PC-9 (cell line): ENCODE results near the gene ZNF219. TPM values are rescaled to one million over a fixed set of nuclear protein-coding genes. Genes with fewer than 3 reads are reported as not detected.

Source experiments
- BruUV-seq: library from RNA; stranded (reverse); fragments of 400-500 nt; replicated peaks from 2 replicates; lab custom pipeline; 2021; lab: Mats Ljungman, UMichigan
- CTCF ChIA-PET: fragments of 300-600 bp; sonication (Branson Sonifier 250); formaldehyde crosslinking; loops from one replicate; lab custom pipeline; 2022; ENCODE audit warnings: antibody characterized with exemption; lab: Charles Lee
- POLR2A ChIA-PET: fragments of 300-600 bp; sonication (Branson Sonifier 250); formaldehyde crosslinking; loops from one replicate; lab custom pipeline; 2022; ENCODE audit warnings: antibody characterized with exemption; ENCODE audit not compliant: unreplicated experiment; lab: Charles Lee
- DNase-seq, 2 experiments: peaks; one replicate each; pipeline versions ENCODE4 v3.0.0 to v3.0.0-alpha.2; 2015 to 2022; ENCODE audit warnings: mixed read lengths in 1 of 2
- H2AFZ ChIP-seq: fragments of 200-600 bp; sonication (generic); 2 replicates; pipeline ENCODE4 v1.8.1; 2017; ENCODE audit warnings: antibody characterized with exemption
- H3F3A ChIP-seq: fragments of 200-600 bp; sonication (generic); 2 replicates; pipeline ENCODE4 v1.8.1; 2017; ENCODE audit warnings: antibody characterized with exemption, mild to moderate bottlenecking, low read depth; ENCODE audit not compliant: insufficient read depth
- H3K27ac ChIP-seq: fragments of 200-600 bp; sonication (generic); 2 replicates; pipeline ENCODE4 v1.6.1; 2016; ENCODE audit warnings: mixed run types
- H3K27me3 ChIP-seq: fragments of 200-600 bp; sonication (generic); 2 replicates; pipeline ENCODE4 v1.6.1; 2016; ENCODE audit warnings: low read depth, mixed run types; ENCODE audit not compliant: insufficient read depth
- H3K36me3 ChIP-seq: fragments of 200-600 bp; sonication (generic); 2 replicates; pipeline ENCODE4 v1.6.1; 2016; ENCODE audit warnings: low read depth, mixed run types
- H3K4me1 ChIP-seq: fragments of 200-600 bp; sonication (generic); replicated peaks from 2 replicates; pipeline ENCODE4 v1.6.1; 2016; ENCODE audit warnings: mixed run types; ENCODE audit not compliant: insufficient read depth
- H3K4me2 ChIP-seq: fragments of 200-600 bp; sonication (generic); 2 replicates; pipeline ENCODE4 v1.6.1; 2017; ENCODE audit warnings: mixed run types
- H3K4me3 ChIP-seq: fragments of 200-600 bp; sonication (generic); 2 replicates; pipeline ENCODE4 v1.6.1; 2016; ENCODE audit warnings: mixed run types
- H3K79me2 ChIP-seq: fragments of 200-600 bp; sonication (generic); 2 replicates; pipeline ENCODE4 v1.6.1; 2017; ENCODE audit warnings: low read depth, mixed run types
- H3K9me2 ChIP-seq: fragments of 200-600 bp; sonication (generic); 2 replicates; pipeline ENCODE4 v1.8.1; 2017; ENCODE audit warnings: mild to moderate bottlenecking; ENCODE audit not compliant: insufficient read depth
- H3K9me3 ChIP-seq: fragments of 200-600 bp; sonication (generic); 2 replicates; pipeline ENCODE4 v1.8.1; 2016; ENCODE audit warnings: low read depth; ENCODE audit not compliant: insufficient read depth
- H4K20me1 ChIP-seq: fragments of 200-600 bp; sonication (generic); 2 replicates; pipeline ENCODE4 v1.8.1; 2017; ENCODE audit not compliant: insufficient read depth
- CTCF ChIP-seq: fragments of 200-600 bp; sonication (generic); conservative IDR thresholded peaks from 2 replicates; pipeline ENCODE4 v1.6.1; 2017; ENCODE audit warnings: mixed run types, antibody characterized with exemption, mild to moderate bottlenecking, moderate library complexity
- EZH2 ChIP-seq: fragments of 200-600 bp; sonication (generic); IDR thresholded peaks from 2 replicates; pipeline ENCODE4 v1.8.0; 2017; ENCODE audit warnings: antibody characterized with exemption, low read depth
- intact Hi-C: fragments of 100-400 bp; cut with micrococcal nuclease; formaldehyde crosslinking; loops from one replicate; pipeline ENCODE4 v1.10.0; 2022; ENCODE audit not compliant: unreplicated experiment
- total RNA-seq: library from RNA; stranded (reverse); gene quantifications from 2 replicates; pipeline ENCODE4 v1.2.3, GENCODE V29; 2021

Gene ZNF219
- total RNA-seq, 1 experiment from 2014 or later, result 25.3 TPM

DNA sequence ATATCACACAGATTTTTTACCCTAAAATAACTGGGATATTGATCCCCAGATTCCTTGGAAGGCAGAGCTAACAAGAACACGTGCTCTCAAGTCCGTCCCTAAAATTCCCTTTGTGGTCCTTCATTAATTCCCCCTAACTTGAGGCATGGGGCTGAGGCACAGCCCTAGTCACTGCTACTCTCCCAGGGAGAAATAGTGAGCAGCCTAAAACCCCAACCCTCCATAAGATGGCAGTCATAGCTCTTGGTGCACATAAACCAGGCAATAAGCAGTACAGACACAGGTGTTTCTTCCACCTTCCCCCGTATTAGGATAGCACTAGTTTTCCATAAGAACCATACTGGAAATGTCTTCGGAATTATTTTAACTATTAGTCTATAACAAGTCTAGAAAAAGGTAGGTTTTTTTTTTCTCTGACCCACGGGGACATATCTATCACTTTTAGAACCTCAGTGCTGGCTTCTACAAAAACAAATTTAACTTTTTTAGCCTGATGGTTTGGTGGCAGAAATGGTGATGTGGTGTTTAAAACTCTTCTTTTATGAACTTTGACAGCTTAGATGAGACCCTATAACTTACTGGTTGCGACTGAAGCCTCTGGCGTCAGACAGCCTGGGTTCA is 31.5 kb downstream of the ZNF219 start:
- ChIA-PET POLR2A (interaction anchor here (0.6 kb wide), 1 partner anchor 264 kb away, joined by 3 read pairs; the partner anchor contains the start of gene RNASE1), CTCF (interaction anchor here (0.7 to 2.2 kb wide), 3 partner anchors 38 to 853 kb away, joined by 4 to 19 read pairs (median 5); no protein-coding TSS in a partner anchor)
- Histone ChIP-seq H3K27ac (no peak overlapping the region), H3K27me3 (no peaks in the 10 kb centered on the region; the same call in none of the 2 replicates), H3K9me2 (no peaks in the 10 kb centered on the region), H3K9me3 (no peaks in the 10 kb centered on the region), H3K36me3 (no peaks in the 10 kb centered on the region), H3K79me2 (no peaks in the 10 kb centered on the region), H2AFZ (no peak overlapping the region), H3F3A (no peaks in the 10 kb centered on the region), H3K4me2 (no peak overlapping the region), H4K20me1 (no peaks in the 10 kb centered on the region), H3K4me3 (no peak overlapping the region), H3K4me1 (no peaks in the 10 kb centered on the region)
- no TSS peak for BruUV-seq
- intact Hi-C loops, result loop anchor here (5.0 to 10.0 kb wide), 2 partner anchors 52 to 490 kb away; no protein-coding TSS in a partner anchor
- TF ChIP-seq EZH2 (no peak), CTCF (peak; percentile 36; the same call in 1 of the 2 replicates)
- no peak for DNase-seq

DNA sequence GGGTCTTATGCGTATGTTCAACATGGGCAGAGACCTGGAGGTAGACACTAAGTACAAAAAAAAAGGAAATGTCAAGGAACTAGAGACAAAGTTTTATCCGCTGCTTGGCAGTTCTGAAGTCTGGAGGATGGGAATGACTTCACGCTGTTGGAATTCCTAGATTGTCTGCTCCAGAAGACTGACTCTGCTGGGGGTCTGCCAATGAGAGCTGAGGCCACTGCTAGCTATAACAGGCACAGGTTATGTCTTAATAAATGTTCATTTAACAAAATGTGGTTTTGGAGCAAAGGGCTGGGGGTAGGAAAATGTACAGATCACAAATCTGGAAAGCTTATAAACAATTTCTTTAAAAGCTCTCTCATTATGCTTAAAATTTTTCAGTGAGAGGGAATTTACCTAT is 35.0 kb downstream of the ZNF219 start:
- intact Hi-C loops, result loop anchor here (10.0 kb wide), 1 partner anchor 49 kb away; no protein-coding TSS in a partner anchor
- H4K20me1 ChIP-seq, result no peaks in the 10 kb centered on the region
- no peaks in the 10 kb centered on the region for H3K4me1 ChIP-seq
- H3K4me3 ChIP-seq, result no peak overlapping the region
- ChIA-PET CTCF (no interaction called here), POLR2A (no interaction called here)
- no peak overlapping the region for H2AFZ ChIP-seq
- no peaks in the 10 kb centered on the region for H3K36me3 ChIP-seq
- H3K9me2 ChIP-seq, result no peaks in the 10 kb centered on the region
- no peaks in the 10 kb centered on the region for H3K9me3 ChIP-seq
- H3K79me2 ChIP-seq, result no peaks in the 10 kb centered on the region
- no peak overlapping the region for H3K4me2 ChIP-seq
- no TSS peak for BruUV-seq
- no peak for DNase-seq
- no peak overlapping the region for H3K27ac ChIP-seq
- H3K27me3 ChIP-seq, result no peaks in the 10 kb centered on the region; the same call in 1 of the 2 replicates
- no peak for TF ChIP-seq EZH2
- no peaks in the 10 kb centered on the region for H3F3A ChIP-seq

DNA sequence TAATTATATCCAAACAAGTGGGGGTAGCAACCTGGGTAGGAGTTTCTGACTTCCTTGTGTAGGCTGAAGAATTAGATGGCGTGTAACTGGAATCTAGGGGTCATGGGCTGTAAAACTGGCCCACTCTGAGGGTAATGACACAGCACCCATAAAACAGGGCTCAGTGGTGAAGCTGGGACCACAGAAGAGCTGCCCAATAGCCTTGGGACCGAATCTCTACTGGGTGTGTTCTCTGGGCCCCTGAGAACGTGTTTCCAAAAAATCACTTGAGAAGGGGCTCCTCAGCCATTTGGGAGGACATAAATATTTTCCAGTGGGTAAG is 37.1 kb downstream of the ZNF219 start:
- ChIA-PET CTCF (no interaction called here), POLR2A (no interaction called here)
- Histone ChIP-seq H3K9me2 (no peaks in the 10 kb centered on the region), H3K4me3 (no peak overlapping the region), H3K4me1 (no peaks in the 10 kb centered on the region), H3K36me3 (no peaks in the 10 kb centered on the region), H3K27ac (no peak overlapping the region), H3K4me2 (no peak overlapping the region), H4K20me1 (no peaks in the 10 kb centered on the region), H3K79me2 (no peaks in the 10 kb centered on the region), H2AFZ (no peak overlapping the region), H3F3A (no peaks in the 10 kb centered on the region), H3K27me3 (no peaks in the 10 kb centered on the region), H3K9me3 (no peaks in the 10 kb centered on the region)
- BruUV-seq, result no TSS peak
- TF ChIP-seq EZH2 (no peak), CTCF (no peak)
- DNase-seq, result no peak
- intact Hi-C loops, result loop anchor here (10.0 kb wide), 1 partner anchor 47 kb away; no protein-coding TSS in a partner anchor
